Activated T-helper 17 cell treated with anti-CD3 and anti-CD28 coated beads, Interleukin-2, amount 50 U/mL, for 72 hours (primary cell): Measurements from ENCODE around the gene YES1. TPM values are rescaled to one million over a fixed set of nuclear protein-coding genes. Genes with fewer than 3 reads are reported as not detected.
"Not testable (repeated sequence)": the region's sequence is repeated elsewhere in the genome, so short reads cannot be mapped to it uniquely, and the experiment has no call there.

Experiments
- ATAC-seq: fragments of 150-1000 bp; cut with Tn5 transposase; replicated peaks from 2 replicates; pipeline ENCODE4 v1.10.0; 2021; ENCODE audit warnings: mild to moderate bottlenecking, moderate library complexity
- H3K27ac Mint-ChIP-seq: one replicate; pipeline ENCODE4 v1.8.0; 2022; ENCODE audit warnings: mixed read lengths
- H3K27me3 Mint-ChIP-seq: one replicate; pipeline ENCODE4 v1.8.0; 2022; ENCODE audit warnings: mixed read lengths
- H3K36me3 Mint-ChIP-seq: one replicate; pipeline ENCODE4 v1.8.0; 2022; ENCODE audit warnings: low read depth, mild to moderate bottlenecking, mixed read lengths
- H3K4me1 Mint-ChIP-seq: one replicate; pipeline ENCODE4 v1.8.0; 2022; ENCODE audit warnings: mixed read lengths
- H3K4me3 Mint-ChIP-seq: one replicate; pipeline ENCODE4 v1.8.0; 2022; ENCODE audit warnings: mild to moderate bottlenecking, mixed read lengths
- H3K9me3 Mint-ChIP-seq: one replicate; pipeline ENCODE4 v1.8.0; 2022; ENCODE audit warnings: mixed read lengths
- total RNA-seq, 2 donors: library from RNA; stranded (reverse); gene quantifications; one replicate each; pipeline ENCODE4 v1.2.3, GENCODE V29; 2022

The YES1 gene
- total RNA-seq, 2 donors from 2014 or later = 12.1 to 22.0 TPM

DNA sequence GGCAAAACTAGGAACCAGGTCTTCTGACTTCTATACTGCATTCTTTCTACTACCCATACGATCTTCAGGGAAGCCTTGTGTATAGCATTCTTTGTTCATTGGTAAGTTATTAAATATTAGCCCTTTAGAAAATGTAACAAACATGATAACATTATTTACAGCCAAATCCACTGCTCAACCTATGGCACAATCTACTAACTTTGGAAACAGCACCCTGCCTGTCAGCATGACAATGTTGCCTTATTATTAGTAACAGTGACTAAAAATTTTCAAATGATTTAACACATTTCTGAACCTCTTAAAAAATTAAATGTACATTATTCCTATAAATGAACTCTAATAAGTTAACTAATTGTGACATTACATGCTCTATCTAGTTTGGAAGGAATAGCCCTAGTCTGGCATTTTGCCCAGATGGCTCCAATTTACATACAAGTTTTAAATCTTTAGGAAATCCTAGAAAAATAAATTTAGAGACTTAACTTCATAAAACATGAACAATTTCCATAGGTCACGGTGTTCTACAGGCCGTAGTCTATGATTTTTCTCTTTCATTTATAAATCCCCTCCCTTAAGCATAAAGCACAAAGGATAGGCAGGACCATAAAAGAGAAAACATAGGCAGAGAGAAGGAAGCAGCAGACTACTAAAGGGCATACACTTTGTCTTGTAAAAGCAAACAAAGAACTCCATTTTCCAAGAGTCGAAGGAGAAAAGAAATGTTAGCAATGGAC, 33.7 kb downstream of the YES1 start:
- no peak for ATAC-seq
- H3K4me3 Mint-ChIP-seq = no peak overlapping the region
- peaks cover 14% of the 10 kb centered on the region for H3K36me3 Mint-ChIP-seq
- no peak overlapping the region for H3K27ac Mint-ChIP-seq
- H3K9me3 Mint-ChIP-seq = no peaks in the 10 kb centered on the region
- H3K4me1 Mint-ChIP-seq = peaks cover 13% of the 10 kb centered on the region
- no peaks in the 10 kb centered on the region for H3K27me3 Mint-ChIP-seq

GRCh38 chr18:777021-777420, 35.0 kb downstream of the YES1 start:
- H3K4me1 Mint-ChIP-seq = peaks cover 14% of the 10 kb centered on the region
- ATAC-seq = no peak
- no peaks in the 10 kb centered on the region for H3K9me3 Mint-ChIP-seq
- H3K27ac Mint-ChIP-seq = no peak overlapping the region
- no peak overlapping the region for H3K4me3 Mint-ChIP-seq
- peaks cover 14% of the 10 kb centered on the region for H3K36me3 Mint-ChIP-seq
- no peaks in the 10 kb centered on the region for H3K27me3 Mint-ChIP-seq

GRCh38 chr18:776044-776443, 36.0 kb downstream of the YES1 start:
- peaks cover 12% of the 10 kb centered on the region for H3K4me1 Mint-ChIP-seq
- peaks cover 14% of the 10 kb centered on the region for H3K36me3 Mint-ChIP-seq
- not testable (repeated sequence) for H3K27me3 Mint-ChIP-seq, H3K27ac Mint-ChIP-seq, H3K4me3 Mint-ChIP-seq, ATAC-seq, H3K9me3 Mint-ChIP-seq

GRCh38 chr18:774811-775210, 37.2 kb downstream of the YES1 start:
- ATAC-seq = no peak
- no peak overlapping the region for H3K4me3 Mint-ChIP-seq
- H3K36me3 Mint-ChIP-seq = peaks cover 14% of the 10 kb centered on the region
- no peaks in the 10 kb centered on the region for H3K9me3 Mint-ChIP-seq
- H3K27ac Mint-ChIP-seq = no peak overlapping the region
- peaks cover 12% of the 10 kb centered on the region for H3K4me1 Mint-ChIP-seq
- H3K27me3 Mint-ChIP-seq = no peaks in the 10 kb centered on the region

DNA sequence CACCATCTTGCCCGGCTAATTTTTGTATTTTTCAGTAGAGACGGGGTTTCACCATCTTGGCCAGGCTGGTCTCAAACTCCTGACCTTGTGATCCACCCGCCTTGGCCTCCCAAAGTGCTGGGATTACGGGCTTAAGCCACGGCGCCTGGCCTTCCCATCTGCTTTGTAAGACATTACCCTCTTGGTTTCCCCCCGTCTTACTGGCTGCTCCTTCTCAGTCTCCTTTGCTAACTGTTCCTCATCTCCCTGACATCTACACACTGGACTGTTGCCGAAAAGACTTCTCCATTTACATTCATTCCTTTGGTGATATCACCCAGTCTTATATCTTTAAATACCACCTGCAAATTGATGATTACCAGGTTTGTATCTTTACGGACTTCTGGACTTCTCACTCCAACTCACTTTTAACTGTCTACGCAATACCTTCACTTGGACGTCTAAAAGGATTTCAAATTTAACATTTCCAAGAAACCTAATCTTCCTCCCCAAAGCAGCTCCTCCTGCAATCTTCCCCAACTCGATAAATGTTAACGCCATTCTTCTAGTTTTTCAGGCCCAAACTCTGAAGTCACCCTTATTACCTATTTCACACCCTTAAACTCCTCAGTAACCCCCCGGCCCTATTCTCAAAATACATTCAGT, 37.9 kb downstream of the YES1 start:
- Mint-ChIP-seq H3K36me3 (peaks cover 14% of the 10 kb centered on the region), H3K27ac (no peak overlapping the region), H3K27me3 (no peaks in the 10 kb centered on the region), H3K9me3 (no peaks in the 10 kb centered on the region), H3K4me1 (peaks cover 12% of the 10 kb centered on the region), H3K4me3 (no peak overlapping the region)
- no peak for ATAC-seq

DNA sequence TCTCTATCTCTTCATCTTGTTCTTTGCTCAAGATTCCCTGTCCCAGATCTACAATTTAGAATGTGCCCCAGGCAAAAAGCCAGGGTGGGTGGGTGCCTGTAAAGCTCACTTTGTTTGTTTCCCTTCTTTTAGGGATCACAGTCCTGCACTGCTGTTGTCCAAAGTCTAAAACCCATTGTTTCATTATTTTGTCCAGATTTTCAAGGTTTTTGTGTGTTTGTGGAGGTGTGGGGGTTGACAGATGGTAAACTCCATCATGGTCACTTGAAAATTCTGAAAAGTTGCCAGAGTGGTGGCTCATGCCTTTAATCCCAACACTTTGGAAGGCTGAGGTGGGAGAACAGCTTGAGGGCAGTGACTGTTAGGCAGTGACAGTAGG, 41.5 kb downstream of the YES1 start:
- Mint-ChIP-seq H3K36me3 (no peaks in the 10 kb centered on the region), H3K4me1 (peaks cover 12% of the 10 kb centered on the region), H3K4me3 (no peak overlapping the region), H3K27ac (no peak overlapping the region), H3K9me3 (no peaks in the 10 kb centered on the region), H3K27me3 (no peaks in the 10 kb centered on the region)
- no peak for ATAC-seq

GRCh38 chr18:767961-768360, 44.1 kb downstream of the YES1 start:
- Mint-ChIP-seq H3K27ac (no peak overlapping the region), H3K4me1 (peaks cover 5% of the 10 kb centered on the region), H3K4me3 (no peak overlapping the region), H3K9me3 (no peaks in the 10 kb centered on the region), H3K36me3 (peaks cover 7% of the 10 kb centered on the region), H3K27me3 (no peaks in the 10 kb centered on the region)
- no peak for ATAC-seq

- no peak overlapping the region for H3K4me3 Mint-ChIP-seq
- H3K27ac Mint-ChIP-seq = no peak overlapping the region
- H3K4me1 Mint-ChIP-seq = peaks cover 6% of the 10 kb centered on the region
- no peaks in the 10 kb centered on the region for H3K27me3 Mint-ChIP-seq
- H3K36me3 Mint-ChIP-seq = peaks cover 11% of the 10 kb centered on the region
- ATAC-seq = no peak
- H3K9me3 Mint-ChIP-seq = no peaks in the 10 kb centered on the region
Observed at GRCh38 chr18:767084-767882, 44.8 kb downstream of the YES1 start.

GRCh38 chr18:766550-766860, 45.5 kb downstream of the YES1 start:
- no peak overlapping the region for H3K4me3 Mint-ChIP-seq

DNA sequence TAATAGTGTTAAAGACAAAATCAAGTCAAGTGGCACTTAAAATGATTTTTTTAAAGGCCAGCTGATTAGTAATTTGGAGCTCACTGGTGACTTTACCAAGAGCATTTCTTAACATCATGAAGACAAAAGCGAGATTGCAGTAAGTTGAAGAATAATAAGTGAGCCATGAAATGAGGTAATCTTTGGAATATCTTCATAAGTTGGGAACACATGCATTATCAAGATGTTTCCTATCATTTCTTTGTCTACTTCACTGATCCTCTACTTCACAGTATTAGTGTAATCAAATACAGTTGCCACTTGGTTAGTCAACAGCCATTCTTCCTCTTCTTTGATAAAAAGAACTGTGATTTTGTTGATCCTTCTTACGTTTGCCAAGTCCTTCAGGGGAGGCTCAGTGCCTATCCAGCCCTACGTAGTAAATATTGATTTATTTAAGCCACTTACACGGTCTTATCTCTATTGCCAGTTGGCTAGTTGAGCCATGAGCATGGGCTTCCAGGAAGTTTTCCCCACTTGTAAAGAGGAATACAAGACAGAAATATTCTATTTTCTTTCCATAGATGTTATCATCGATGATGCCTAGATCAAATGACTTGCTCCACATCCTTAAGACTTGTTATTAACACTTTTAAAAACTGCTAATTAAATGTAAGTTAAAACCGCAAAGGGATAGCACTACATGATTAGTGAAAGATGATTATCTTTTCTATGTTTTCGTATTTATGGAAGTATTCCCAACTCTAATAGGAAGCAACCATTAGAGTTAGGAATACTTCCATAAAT, 46.1 kb downstream of the YES1 start:
- no peak for ATAC-seq
- no peaks in the 10 kb centered on the region for H3K27me3 Mint-ChIP-seq
- no peak overlapping the region for H3K27ac Mint-ChIP-seq
- H3K4me1 Mint-ChIP-seq = peaks cover 11% of the 10 kb centered on the region
- H3K36me3 Mint-ChIP-seq = peaks cover 11% of the 10 kb centered on the region
- H3K4me3 Mint-ChIP-seq = no peak overlapping the region
- H3K9me3 Mint-ChIP-seq = no peaks in the 10 kb centered on the region

More at GRCh38 chr18:766550-766860, 45.5 kb downstream of the YES1 start:
- no peak for ATAC-seq
- Mint-ChIP-seq H3K9me3 (no peaks in the 10 kb centered on the region), H3K36me3 (peaks cover 11% of the 10 kb centered on the region), H3K27me3 (no peaks in the 10 kb centered on the region), H3K4me1 (peaks cover 8% of the 10 kb centered on the region), H3K27ac (no peak overlapping the region)

DNA sequence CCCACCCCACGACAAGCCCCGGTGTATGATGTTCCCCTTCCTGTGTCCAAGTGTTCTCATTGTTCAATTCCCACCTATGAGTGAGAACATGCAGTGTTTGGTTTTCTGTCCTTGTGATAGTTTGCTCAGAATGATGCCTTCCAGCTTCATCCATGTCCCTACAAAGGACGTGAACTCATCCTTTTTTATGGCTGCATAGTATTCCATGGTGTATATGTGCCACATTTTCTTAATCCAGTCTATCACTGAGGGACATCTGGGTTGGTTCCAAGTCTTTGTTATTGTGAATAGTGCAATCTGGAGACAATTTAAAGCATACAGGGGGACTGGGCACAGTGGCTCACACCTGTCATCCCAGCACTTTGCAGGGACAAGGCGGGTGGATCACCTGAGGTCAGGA, 52.2 kb downstream of the YES1 start:
- H3K9me3 Mint-ChIP-seq, H3K27ac Mint-ChIP-seq, H3K4me3 Mint-ChIP-seq, ATAC-seq, H3K27me3 Mint-ChIP-seq: not testable (repeated sequence)
- Mint-ChIP-seq H3K36me3 (peaks cover 31% of the 10 kb centered on the region), H3K4me1 (peaks cover 11% of the 10 kb centered on the region)

- Mint-ChIP-seq H3K27ac (no peak overlapping the region), H3K36me3 (peaks cover 50% of the 10 kb centered on the region), H3K4me3 (no peak overlapping the region), H3K27me3 (no peaks in the 10 kb centered on the region), H3K9me3 (no peaks in the 10 kb centered on the region), H3K4me1 (peaks cover 3% of the 10 kb centered on the region)
- ATAC-seq = no peak
Observed at GRCh38 chr18:755506-755905, 56.5 kb downstream of the YES1 start.

DNA sequence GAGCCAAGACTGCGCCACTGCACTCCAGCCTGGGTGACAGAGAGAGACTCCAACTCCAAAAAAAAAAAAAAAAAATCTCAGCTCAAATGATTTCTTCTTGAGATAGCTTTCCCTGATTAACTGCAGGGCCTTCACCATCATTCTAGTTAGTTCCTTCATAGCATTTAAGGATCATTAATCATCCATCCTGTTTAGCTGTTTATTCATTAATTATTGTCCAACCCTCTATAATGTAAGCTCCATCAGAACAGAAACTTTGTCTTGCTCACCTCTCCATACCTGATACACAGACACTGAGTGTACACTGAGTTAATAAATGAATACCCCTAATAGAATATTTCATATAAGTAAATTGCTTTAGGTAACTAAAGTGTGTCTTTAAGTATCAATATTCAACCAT, 57.4 kb downstream of the YES1 start:
- Mint-ChIP-seq H3K9me3 (no peaks in the 10 kb centered on the region), H3K4me1 (peaks cover 3% of the 10 kb centered on the region), H3K4me3 (no peak overlapping the region), H3K36me3 (peaks cover 53% of the 10 kb centered on the region), H3K27me3 (no peaks in the 10 kb centered on the region), H3K27ac (peak overlapping the region; percentile 11)
- no peak for ATAC-seq

DNA sequence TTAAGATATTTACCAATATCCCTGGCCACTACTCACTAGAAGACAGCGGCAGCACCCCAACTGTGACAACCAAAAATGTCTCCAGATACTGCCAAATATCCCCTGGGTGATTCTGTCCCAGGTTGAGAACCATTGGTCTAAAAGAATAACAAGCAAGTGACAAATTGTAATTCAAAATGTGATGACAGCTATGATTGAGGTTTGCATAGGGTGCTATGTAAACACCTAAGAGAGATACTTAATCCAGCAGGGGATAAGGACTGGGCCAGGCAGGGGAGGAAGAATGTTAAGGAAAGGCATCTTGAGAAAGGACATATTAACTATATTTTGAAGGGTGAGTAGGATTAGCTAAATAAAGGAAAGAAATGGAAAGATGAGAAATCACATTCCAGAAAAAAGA, 61.6 kb downstream of the YES1 start:
- no peaks in the 10 kb centered on the region for H3K27me3 Mint-ChIP-seq
- H3K4me1 Mint-ChIP-seq = peaks cover 3% of the 10 kb centered on the region
- no peak for ATAC-seq
- peaks cover 80% of the 10 kb centered on the region for H3K36me3 Mint-ChIP-seq
- no peak overlapping the region for H3K27ac Mint-ChIP-seq
- H3K9me3 Mint-ChIP-seq = no peaks in the 10 kb centered on the region
- no peak overlapping the region for H3K4me3 Mint-ChIP-seq
